ENCODE measurements around the gene VTI1B. TPM values are rescaled to one million over a fixed set of nuclear protein-coding genes. Genes with fewer than 3 reads are reported as not detected.
"Not testable (repeated sequence)": the region's sequence is repeated elsewhere in the genome, so short reads cannot be mapped to it uniquely, and the experiment has no call there.

Gene VTI1B
- total RNA-seq, 3 donors from 2014 or later (not counting 1 experiment from before 2014, with no cell fraction given) = 47.5 to 77.1 (median 57.9) TPM

GRCh38 chr14:67710209-67710608 is 35.8 kb upstream of the VTI1B start:
- 100% methylated on average over 2 of the region's 2 CpGs for WGBS (ENCODE audit: insufficient coverage)
- H3K4me3 ChIP-seq (ENCODE audit: low read length) = no peak overlapping the region
- no peak overlapping the region for H3K27ac Mint-ChIP-seq

DNA sequence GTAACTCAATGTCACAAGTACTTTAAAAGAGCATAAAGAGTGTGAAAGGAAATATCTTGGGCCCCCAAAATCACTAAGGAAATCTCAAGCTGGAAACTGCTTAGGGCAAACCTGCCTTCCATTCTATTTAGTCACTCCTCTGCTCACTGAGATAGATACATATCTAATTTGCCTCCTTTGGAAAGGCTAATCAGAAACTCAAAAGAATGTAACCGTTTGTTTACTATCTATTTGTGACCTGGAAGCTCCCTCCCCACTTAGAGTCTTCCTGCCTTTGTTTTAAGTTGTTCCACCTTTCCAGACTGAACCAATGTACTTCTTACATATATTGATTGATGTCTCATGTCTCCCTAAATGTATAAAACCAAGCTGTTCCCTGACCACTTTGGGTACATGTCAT is 35.4 kb upstream of the VTI1B start:
- not testable (repeated sequence) for H3K4me1 ChIP-seq (ENCODE audit: control insufficient read depth, insufficient read depth, low read length); H3K9me3 Mint-ChIP-seq; H3K4me3 Mint-ChIP-seq; H3K36me3 Mint-ChIP-seq; H3K4me1 Mint-ChIP-seq; H3K9me3 ChIP-seq (ENCODE audit: control insufficient read depth, insufficient read depth, low read length); ATAC-seq; H3K27ac ChIP-seq (ENCODE audit: low read length); H3K27ac Mint-ChIP-seq; H3K36me3 ChIP-seq (ENCODE audit: control insufficient read depth, insufficient read depth, low read length); H3K4me3 ChIP-seq (ENCODE audit: low read length); DNase-seq; H3K27me3 ChIP-seq (ENCODE audit: control insufficient read depth, insufficient read depth, low read length)
- WGBS (ENCODE audit: insufficient coverage) = 88% methylated on average over 1 of the region's 1 CpG
- intact Hi-C loops (cut with micrococcal nuclease) = loop anchor here (10.0 kb wide), 1 partner anchor 1215 kb away; no protein-coding TSS in a partner anchor
- peaks cover 7 to 11% of the 10 kb centered on the region in 2 donors for H3K27me3 Mint-ChIP-seq (ENCODE audit: low read depth in 2 of 2)

More at GRCh38 chr14:67710209-67710608, 35.8 kb upstream of the VTI1B start:
- DNase-seq (no peak), ATAC-seq (no peak)
- Mint-ChIP-seq H3K9me3 (no peaks in the 10 kb centered on the region), H3K36me3 (no peaks in the 10 kb centered on the region), H3K4me3 (no peak overlapping the region), H3K4me1 (no peaks in the 10 kb centered on the region), H3K27me3 (ENCODE audit: low read depth in 2 of 2) (peaks cover 6% of the 10 kb centered on the region in 2 donors)
- Histone ChIP-seq H3K9me3 (ENCODE audit: control insufficient read depth, insufficient read depth, low read length) (no peaks in the 10 kb centered on the region), H3K36me3 (ENCODE audit: control insufficient read depth, insufficient read depth, low read length) (no peaks in the 10 kb centered on the region), H3K27ac (ENCODE audit: low read length) (no peak overlapping the region), H3K27me3 (ENCODE audit: control insufficient read depth, insufficient read depth, low read length) (no peaks in the 10 kb centered on the region), H3K4me1 (ENCODE audit: control insufficient read depth, insufficient read depth, low read length) (no peaks in the 10 kb centered on the region)
- TF ChIP-seq, protein P1, sequence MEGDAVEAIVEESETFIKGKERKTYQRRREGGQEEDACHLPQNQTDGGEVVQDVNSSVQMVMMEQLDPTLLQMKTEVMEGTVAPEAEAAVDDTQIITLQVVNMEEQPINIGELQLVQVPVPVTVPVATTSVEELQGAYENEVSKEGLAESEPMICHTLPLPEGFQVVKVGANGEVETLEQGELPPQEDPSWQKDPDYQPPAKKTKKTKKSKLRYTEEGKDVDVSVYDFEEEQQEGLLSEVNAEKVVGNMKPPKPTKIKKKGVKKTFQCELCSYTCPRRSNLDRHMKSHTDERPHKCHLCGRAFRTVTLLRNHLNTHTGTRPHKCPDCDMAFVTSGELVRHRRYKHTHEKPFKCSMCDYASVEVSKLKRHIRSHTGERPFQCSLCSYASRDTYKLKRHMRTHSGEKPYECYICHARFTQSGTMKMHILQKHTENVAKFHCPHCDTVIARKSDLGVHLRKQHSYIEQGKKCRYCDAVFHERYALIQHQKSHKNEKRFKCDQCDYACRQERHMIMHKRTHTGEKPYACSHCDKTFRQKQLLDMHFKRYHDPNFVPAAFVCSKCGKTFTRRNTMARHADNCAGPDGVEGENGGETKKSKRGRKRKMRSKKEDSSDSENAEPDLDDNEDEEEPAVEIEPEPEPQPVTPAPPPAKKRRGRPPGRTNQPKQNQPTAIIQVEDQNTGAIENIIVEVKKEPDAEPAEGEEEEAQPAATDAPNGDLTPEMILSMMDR (IDR thresholded peaks at IDR 0.05) = no peak
- intact Hi-C loops (cut with micrococcal nuclease) = no loop called here

DNA sequence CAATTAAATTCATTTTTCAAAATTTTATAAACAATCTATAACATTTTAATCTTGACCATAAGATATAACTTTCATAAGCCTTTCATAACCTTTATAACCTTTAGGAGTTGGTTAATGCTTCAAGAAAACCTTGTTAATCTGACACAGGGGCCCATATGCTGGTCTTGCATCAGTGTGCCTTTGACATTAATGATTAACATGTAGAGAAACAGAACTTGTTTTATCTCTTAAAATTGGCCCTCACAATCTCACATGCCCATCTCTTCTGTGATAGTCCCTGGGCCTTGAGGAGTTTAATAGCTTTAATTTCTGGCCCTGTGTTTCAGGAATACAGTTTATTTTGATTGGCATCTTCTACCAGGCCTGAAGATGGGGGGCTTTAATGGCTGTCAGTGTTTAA is 34.9 kb upstream of the VTI1B start:
- H3K27me3 Mint-ChIP-seq (ENCODE audit: low read depth in 2 of 2) = peaks cover 12 to 15% of the 10 kb centered on the region in 2 donors
- not testable (repeated sequence) for H3K4me1 Mint-ChIP-seq; H3K4me3 Mint-ChIP-seq; H3K4me3 ChIP-seq (ENCODE audit: low read length); H3K9me3 Mint-ChIP-seq; H3K36me3 Mint-ChIP-seq; H3K9me3 ChIP-seq (ENCODE audit: control insufficient read depth, insufficient read depth, low read length); H3K27ac Mint-ChIP-seq; ATAC-seq; H3K27me3 ChIP-seq (ENCODE audit: control insufficient read depth, insufficient read depth, low read length); H3K27ac ChIP-seq (ENCODE audit: low read length); H3K36me3 ChIP-seq (ENCODE audit: control insufficient read depth, insufficient read depth, low read length); H3K4me1 ChIP-seq (ENCODE audit: control insufficient read depth, insufficient read depth, low read length); DNase-seq
- intact Hi-C loops (cut with micrococcal nuclease) = loop anchor here (10.0 kb wide), 1 partner anchor 1215 kb away; no protein-coding TSS in a partner anchor

- H3K4me3 Mint-ChIP-seq = no peak overlapping the region
- Histone ChIP-seq H3K27me3 (ENCODE audit: control insufficient read depth, insufficient read depth, low read length) (no peaks in the 10 kb centered on the region), H3K36me3 (ENCODE audit: control insufficient read depth, insufficient read depth, low read length) (no peaks in the 10 kb centered on the region), H3K9me3 (ENCODE audit: control insufficient read depth, insufficient read depth, low read length) (no peaks in the 10 kb centered on the region), H3K27ac (ENCODE audit: low read length) (no peak overlapping the region), H3K4me1 (ENCODE audit: control insufficient read depth, insufficient read depth, low read length) (no peaks in the 10 kb centered on the region), H3K4me3 (ENCODE audit: low read length) (no peak overlapping the region)
- no peak overlapping the region for H3K27ac Mint-ChIP-seq
- TF ChIP-seq, protein P1 (IDR thresholded peaks at IDR 0.05) = no peak
- ATAC-seq (no peak), DNase-seq (no peak)
- H3K36me3 Mint-ChIP-seq = no peaks in the 10 kb centered on the region
- 87% methylated on average over 3 of the region's 3 CpGs for WGBS (ENCODE audit: insufficient coverage)
- intact Hi-C loops (cut with micrococcal nuclease) = loop anchor here (10.0 kb wide), 1 partner anchor 1210 kb away; no protein-coding TSS in a partner anchor
- peaks cover 6 to 16% of the 10 kb centered on the region in 2 donors for H3K27me3 Mint-ChIP-seq (ENCODE audit: low read depth in 2 of 2)
- H3K4me1 Mint-ChIP-seq = no peaks in the 10 kb centered on the region
- H3K9me3 Mint-ChIP-seq = no peaks in the 10 kb centered on the region
These were observed 30.8 kb upstream of the VTI1B start for GRCh38 chr14:67705211-67705610.

Measured in natural killer cell (primary cell).